RWPE2 (cell line): ENCODE data around the gene TMEM247.

Source experiments
- ATAC-seq: fragments of 200-7000 bp; cut with Tn5 transposase; 3 replicates; pipeline ENCODE4 v1.9.1; 2021; ENCODE audit warnings: low read depth
- DNase-seq: peaks from one replicate; pipeline ENCODE4 v3.0.0-alpha.2; 2020; ENCODE audit warnings: low spot score
- H3K27ac ChIP-seq: fragments of 450-650 bp; 2 replicates; pipeline ENCODE4 v1.5.1; 2017; ENCODE audit warnings: mild to moderate bottlenecking; ENCODE audit not compliant: poor library complexity, severe bottlenecking
- H3K27me3 ChIP-seq: fragments of 250-450 bp; sonication (Bioruptor Pico); 2 replicates; pipeline ENCODE4 v1.5.1; 2021; ENCODE audit warnings: mild to moderate bottlenecking, moderate library complexity; ENCODE audit not compliant: insufficient read depth, poor library complexity, severe bottlenecking
- H3K36me3 ChIP-seq: fragments of 250-450 bp; sonication (Bioruptor Pico); 2 replicates; pipeline ENCODE4 v1.5.1; 2020; ENCODE audit warnings: low read depth, mild to moderate bottlenecking, moderate library complexity
- H3K4me1 ChIP-seq: fragments of 250-450 bp; sonication (Bioruptor Pico); 2 replicates; pipeline ENCODE4 v1.5.1; 2021; ENCODE audit warnings: mild to moderate bottlenecking, moderate library complexity; ENCODE audit not compliant: insufficient read depth, poor library complexity, severe bottlenecking
- H3K4me3 ChIP-seq: fragments of 250-450 bp; sonication (Bioruptor Pico); 2 replicates; pipeline ENCODE4 v1.5.1; 2021; ENCODE audit warnings: mild to moderate bottlenecking, moderate library complexity; ENCODE audit not compliant: severe bottlenecking
- H3K9me3 ChIP-seq: fragments of 250-450 bp; sonication (Bioruptor Pico); 2 replicates; pipeline ENCODE4 v1.5.1; 2021; ENCODE audit warnings: mild to moderate bottlenecking, moderate library complexity; ENCODE audit not compliant: severe bottlenecking
- TF ChIP-seq, protein P1 (sequence below): fragments of 450-650 bp; IDR thresholded peaks from one replicate; pipeline ENCODE4 v1.5.1; 2017; ENCODE audit warnings: mild to moderate bottlenecking, moderate library complexity; ENCODE audit not compliant: poor library complexity, severe bottlenecking

Gene TMEM247

GRCh38 chr2:46490521-46491141 lies 11.3 kb downstream of the TMEM247 start:
- H3K36me3 ChIP-seq: no peaks in the 10 kb centered on the region
- no peaks in the 10 kb centered on the region for H3K27me3 ChIP-seq
- H3K9me3 ChIP-seq: no peaks in the 10 kb centered on the region
- DNase-seq: no peak
- no peak overlapping the region for H3K27ac ChIP-seq
- no peak for ATAC-seq
- TF ChIP-seq, protein P1, sequence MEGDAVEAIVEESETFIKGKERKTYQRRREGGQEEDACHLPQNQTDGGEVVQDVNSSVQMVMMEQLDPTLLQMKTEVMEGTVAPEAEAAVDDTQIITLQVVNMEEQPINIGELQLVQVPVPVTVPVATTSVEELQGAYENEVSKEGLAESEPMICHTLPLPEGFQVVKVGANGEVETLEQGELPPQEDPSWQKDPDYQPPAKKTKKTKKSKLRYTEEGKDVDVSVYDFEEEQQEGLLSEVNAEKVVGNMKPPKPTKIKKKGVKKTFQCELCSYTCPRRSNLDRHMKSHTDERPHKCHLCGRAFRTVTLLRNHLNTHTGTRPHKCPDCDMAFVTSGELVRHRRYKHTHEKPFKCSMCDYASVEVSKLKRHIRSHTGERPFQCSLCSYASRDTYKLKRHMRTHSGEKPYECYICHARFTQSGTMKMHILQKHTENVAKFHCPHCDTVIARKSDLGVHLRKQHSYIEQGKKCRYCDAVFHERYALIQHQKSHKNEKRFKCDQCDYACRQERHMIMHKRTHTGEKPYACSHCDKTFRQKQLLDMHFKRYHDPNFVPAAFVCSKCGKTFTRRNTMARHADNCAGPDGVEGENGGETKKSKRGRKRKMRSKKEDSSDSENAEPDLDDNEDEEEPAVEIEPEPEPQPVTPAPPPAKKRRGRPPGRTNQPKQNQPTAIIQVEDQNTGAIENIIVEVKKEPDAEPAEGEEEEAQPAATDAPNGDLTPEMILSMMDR: no peak
- peaks cover 21% of the 10 kb centered on the region for H3K4me1 ChIP-seq
- no peak overlapping the region for H3K4me3 ChIP-seq

GRCh38 chr2:46492301-46492700 lies 12.9 kb downstream of the TMEM247 start:
- no peak overlapping the region for H3K27ac ChIP-seq
- DNase-seq: no peak
- ATAC-seq: no peak
- H3K27me3 ChIP-seq: no peaks in the 10 kb centered on the region
- no peak overlapping the region for H3K4me3 ChIP-seq
- H3K36me3 ChIP-seq: no peaks in the 10 kb centered on the region
- H3K4me1 ChIP-seq: peaks cover 21% of the 10 kb centered on the region
- TF ChIP-seq, protein P1: no peak
- no peaks in the 10 kb centered on the region for H3K9me3 ChIP-seq

DNA sequence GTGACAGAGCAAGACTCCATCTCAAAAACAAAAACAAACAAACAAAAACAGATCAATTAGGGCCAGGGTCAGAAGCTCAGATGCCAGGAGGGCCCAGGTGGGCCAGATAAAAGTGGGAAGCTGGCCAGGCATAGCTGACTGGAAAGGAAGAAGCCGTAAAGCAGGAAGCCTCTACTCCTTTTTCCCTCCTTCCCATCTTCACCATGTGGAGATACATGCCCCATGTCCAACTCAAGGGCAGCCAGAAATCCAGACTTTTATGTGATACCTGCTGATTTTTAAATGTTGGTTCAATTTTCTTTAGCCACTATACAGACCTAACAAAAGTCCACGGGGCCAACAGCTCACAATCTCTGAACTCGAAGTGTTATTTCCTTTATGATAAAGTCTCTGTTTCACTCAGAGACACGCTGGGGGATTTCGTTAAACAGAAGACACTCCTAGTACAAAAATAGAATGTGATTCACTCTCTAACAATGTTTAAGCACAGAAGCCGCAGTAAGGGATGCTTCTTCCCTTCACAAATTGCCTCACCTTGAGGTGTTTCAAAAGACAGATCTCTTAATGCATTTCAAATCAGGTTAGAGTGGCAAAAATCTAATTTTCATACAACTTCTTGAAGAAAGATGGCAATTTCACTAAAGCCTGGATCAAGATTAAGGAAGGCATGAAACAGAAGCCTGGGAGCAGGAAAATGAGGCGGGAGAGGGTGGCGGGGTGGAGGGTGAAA lies 14.0 kb downstream of the TMEM247 start:
- peaks cover 13% of the 10 kb centered on the region for H3K4me1 ChIP-seq
- no peaks in the 10 kb centered on the region for H3K36me3 ChIP-seq
- H3K27me3 ChIP-seq: no peaks in the 10 kb centered on the region
- ATAC-seq (peak; percentile 90), DNase-seq (no peak)
- no peak overlapping the region for H3K4me3 ChIP-seq
- peak overlapping the region; percentile 32 for H3K27ac ChIP-seq
- no peaks in the 10 kb centered on the region for H3K9me3 ChIP-seq
- TF ChIP-seq, protein P1: no peak

- peaks cover 13% of the 10 kb centered on the region for H3K4me1 ChIP-seq
- DNase-seq: no peak
Observed at GRCh38 chr2:46493971-46494250, 14.5 kb downstream of the TMEM247 start.

More at GRCh38 chr2:46493971-46494250, 14.5 kb downstream of the TMEM247 start:
- TF ChIP-seq, protein P1: no peak
- H3K36me3 ChIP-seq: no peaks in the 10 kb centered on the region
- no peaks in the 10 kb centered on the region for H3K27me3 ChIP-seq
- H3K4me3 ChIP-seq: no peak overlapping the region
- H3K9me3 ChIP-seq: no peaks in the 10 kb centered on the region
- no peak for ATAC-seq
- peak overlapping the region; percentile 32 for H3K27ac ChIP-seq
